ENCODE measurements around the gene EFCAB8. TPM values are rescaled to one million over a fixed set of nuclear protein-coding genes. Genes with fewer than 3 reads are reported as not detected.

EFCAB8 gene
- total RNA-seq, 1 experiment from 2014 or later: 0.09 TPM

DNA sequence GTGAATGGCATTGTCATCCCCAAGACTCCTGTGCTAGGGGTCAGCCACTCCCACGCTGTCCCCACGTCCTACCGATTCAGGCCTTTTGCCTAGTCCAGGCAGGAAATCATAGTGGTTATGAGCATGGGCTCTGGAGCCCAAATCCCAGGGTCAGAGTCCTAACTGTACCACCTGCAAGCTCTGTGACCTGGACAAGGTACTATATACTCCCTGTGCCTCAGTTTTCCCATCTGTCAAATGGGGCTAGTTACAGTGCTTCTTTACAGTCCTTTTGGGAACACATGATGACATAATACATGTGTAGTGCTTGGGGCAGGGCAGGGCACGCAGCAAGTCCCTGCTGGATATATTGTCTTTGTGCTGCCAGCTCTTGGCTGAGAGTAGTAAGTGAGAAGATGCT is 27.2 kb downstream of the EFCAB8 start:
- Mint-ChIP-seq H3K4me3 (no peak overlapping the region), H3K4me1 (peaks cover 18 to 21% of the 10 kb centered on the region in 2 experiments), H3K27ac (no peak overlapping the region; a peak in 1 of 7 replicates), H3K9me3 (no peaks in the 10 kb centered on the region), H3K27me3 (ENCODE audit: low read depth) (no peaks in the 10 kb centered on the region; the same call in 1 of the 2 replicates), H3K36me3 (ENCODE audit: insufficient read depth in 1 of 3, low read depth in 3 of 3) (no peaks in the 10 kb centered on the region; a peak in 1 of 7 replicates)
- no peak overlapping the region for H2BK12ac ChIP-seq (ENCODE audit: insufficient read length, low read depth, low read length)
- no peak overlapping the region for H4K5ac ChIP-seq (ENCODE audit: insufficient read length, low read depth, low read length)
- DNase-seq: no peak
- no peak overlapping the region for H3K27ac ChIP-seq (ENCODE audit: insufficient read length, low read depth, low read length)
- no peaks in the 10 kb centered on the region for H3K9me3 ChIP-seq (ENCODE audit: control insufficient read depth, low read depth, low read length)
- H3K79me1 ChIP-seq (ENCODE audit: insufficient read depth, low read depth, low read length, poor library complexity, severe bottlenecking): no peaks in the 10 kb centered on the region
- no peak overlapping the region for H3K9ac ChIP-seq (ENCODE audit: extremely low read depth, insufficient read length, low read length)
- H2BK20ac ChIP-seq (ENCODE audit: low read depth, low read length, poor library complexity, severe bottlenecking): no peak overlapping the region
- H3K79me2 ChIP-seq (ENCODE audit: insufficient read depth, low read length): no peaks in the 10 kb centered on the region
- no peak overlapping the region for H2AFZ ChIP-seq (ENCODE audit: low read length)
- H2BK15ac ChIP-seq (ENCODE audit: low read depth, low read length): no peak overlapping the region
- no peak overlapping the region for H3K4ac ChIP-seq (ENCODE audit: low read depth, low read length)
- no peak overlapping the region for H3T11ph ChIP-seq (ENCODE audit: low read length)
- H3K23me2 ChIP-seq (ENCODE audit: insufficient read length, low read depth, low read length, poor library complexity, severe bottlenecking): no peaks in the 10 kb centered on the region
- no CpG with 5 or more reads among the region's 4 CpGs for WGBS (ENCODE audit: extremely low coverage, insufficient read length, low lambda C conversion rate)
- no peak overlapping the region for H2BK120ac ChIP-seq (ENCODE audit: low read depth, low read length, poor library complexity, severe bottlenecking)
- TF ChIP-seq CTCF (conservative IDR thresholded peaks at IDR 0.05): no peak
- no peak overlapping the region for H4K91ac ChIP-seq (ENCODE audit: insufficient read length, low read depth, low read length)
- H3K56ac ChIP-seq (ENCODE audit: insufficient read length, low read depth, low read length): no peak overlapping the region
- no peak overlapping the region for H3K18ac ChIP-seq (ENCODE audit: insufficient read length, low read depth, low read length)
- H4K20me1 ChIP-seq (ENCODE audit: control insufficient read depth, insufficient read depth, insufficient read length): no peaks in the 10 kb centered on the region
- no peak overlapping the region for H4K8ac ChIP-seq (replicated peaks; ENCODE audit: insufficient read length, low read depth, low read length)
- H3K23ac ChIP-seq (ENCODE audit: insufficient read length, low read depth, low read length): no peak overlapping the region
- no peak overlapping the region for H3K14ac ChIP-seq (ENCODE audit: insufficient read depth, low read length)
- no peak overlapping the region for H3K4me2 ChIP-seq (ENCODE audit: insufficient read depth, insufficient read length, low read length)
- H3K27me3 ChIP-seq (ENCODE audit: insufficient read depth, low read length): no peaks in the 10 kb centered on the region
- peaks cover 2% of the 10 kb centered on the region; the same call in 1 of the 2 replicates for H3K4me1 ChIP-seq (ENCODE audit: insufficient read depth, low read length)
- H2BK5ac ChIP-seq (ENCODE audit: insufficient read length, low read length): no peak overlapping the region
- no peak overlapping the region for H2AK5ac ChIP-seq (ENCODE audit: insufficient read length, low read length)

Data from H9 (cell line).